Measurements from ENCODE around the gene CTSG.

DNA sequence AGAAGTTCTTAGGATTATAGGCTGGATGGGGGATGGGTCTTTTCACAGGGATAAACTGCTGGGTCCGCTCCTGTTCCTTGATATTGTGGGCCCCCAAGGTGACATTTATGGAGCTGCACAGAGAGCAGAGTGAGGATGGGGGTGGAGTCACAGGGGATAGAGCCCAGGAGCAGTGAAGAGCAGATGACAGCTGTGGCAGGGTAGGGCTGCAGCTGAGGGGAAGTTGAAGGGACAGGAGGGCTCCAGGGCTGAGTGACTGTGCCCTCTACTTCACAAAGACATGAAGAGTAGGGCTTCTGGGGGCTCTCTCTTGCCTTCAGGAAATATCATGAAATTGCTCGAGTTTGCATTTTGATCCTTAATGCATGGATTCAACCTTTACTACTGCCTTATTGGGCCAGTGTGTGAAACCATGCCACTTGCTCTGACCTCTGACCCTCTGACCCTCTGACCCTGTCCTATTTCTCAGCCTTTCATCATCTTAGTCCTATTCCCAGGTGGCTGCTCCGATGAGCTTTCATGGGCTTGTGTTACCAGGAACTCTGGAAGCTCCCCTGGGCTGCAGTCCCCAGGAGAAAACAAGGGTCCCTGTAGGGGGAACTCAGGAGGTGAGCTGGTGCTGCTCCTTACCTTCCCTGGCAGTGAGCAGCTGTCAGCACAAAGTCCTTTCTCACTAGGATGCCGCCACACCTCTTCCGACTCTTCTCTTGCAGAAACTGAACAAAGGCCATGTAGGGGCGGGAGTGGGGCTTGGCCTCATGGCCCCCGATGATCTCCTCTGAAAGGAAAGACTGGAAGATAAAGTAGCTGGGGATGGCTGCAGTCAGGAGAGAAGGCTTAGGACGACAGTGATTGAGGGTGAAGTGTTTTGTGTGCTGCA lies 31.8 kb upstream of the CTSG start:
- TF ChIP-seq, protein P1, sequence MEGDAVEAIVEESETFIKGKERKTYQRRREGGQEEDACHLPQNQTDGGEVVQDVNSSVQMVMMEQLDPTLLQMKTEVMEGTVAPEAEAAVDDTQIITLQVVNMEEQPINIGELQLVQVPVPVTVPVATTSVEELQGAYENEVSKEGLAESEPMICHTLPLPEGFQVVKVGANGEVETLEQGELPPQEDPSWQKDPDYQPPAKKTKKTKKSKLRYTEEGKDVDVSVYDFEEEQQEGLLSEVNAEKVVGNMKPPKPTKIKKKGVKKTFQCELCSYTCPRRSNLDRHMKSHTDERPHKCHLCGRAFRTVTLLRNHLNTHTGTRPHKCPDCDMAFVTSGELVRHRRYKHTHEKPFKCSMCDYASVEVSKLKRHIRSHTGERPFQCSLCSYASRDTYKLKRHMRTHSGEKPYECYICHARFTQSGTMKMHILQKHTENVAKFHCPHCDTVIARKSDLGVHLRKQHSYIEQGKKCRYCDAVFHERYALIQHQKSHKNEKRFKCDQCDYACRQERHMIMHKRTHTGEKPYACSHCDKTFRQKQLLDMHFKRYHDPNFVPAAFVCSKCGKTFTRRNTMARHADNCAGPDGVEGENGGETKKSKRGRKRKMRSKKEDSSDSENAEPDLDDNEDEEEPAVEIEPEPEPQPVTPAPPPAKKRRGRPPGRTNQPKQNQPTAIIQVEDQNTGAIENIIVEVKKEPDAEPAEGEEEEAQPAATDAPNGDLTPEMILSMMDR (IDR thresholded peaks at IDR 0.05): no peak
- TF ChIP-seq POLR2A (IDR thresholded peaks at IDR 0.05): no peak
